Fibroblast of lung (primary cell): ENCODE results near the gene LHFPL5.

ENCODE experiments used
- CTCF ChIP-seq, 2 donors: IDR thresholded peaks in 1 of 2; conservative IDR thresholded peaks in 1 of 2; 1 replicate in 1 of 2; 2 replicates in 1 of 2; pipeline ENCODE4 v1.5.1; 2011 to 2012; ENCODE audit warnings: low read length in 2 of 2, control low read depth in 1 of 2, inconsistent platforms in 1 of 2, low read depth in 1 of 2, mild to moderate bottlenecking in 1 of 2
- EZH2 ChIP-seq: IDR thresholded peaks from 2 replicates; pipeline ENCODE4 v1.5.1; 2012; ENCODE audit warnings: low read length, control low read depth, mild to moderate bottlenecking; ENCODE audit errors: missing control alignments

DNA sequence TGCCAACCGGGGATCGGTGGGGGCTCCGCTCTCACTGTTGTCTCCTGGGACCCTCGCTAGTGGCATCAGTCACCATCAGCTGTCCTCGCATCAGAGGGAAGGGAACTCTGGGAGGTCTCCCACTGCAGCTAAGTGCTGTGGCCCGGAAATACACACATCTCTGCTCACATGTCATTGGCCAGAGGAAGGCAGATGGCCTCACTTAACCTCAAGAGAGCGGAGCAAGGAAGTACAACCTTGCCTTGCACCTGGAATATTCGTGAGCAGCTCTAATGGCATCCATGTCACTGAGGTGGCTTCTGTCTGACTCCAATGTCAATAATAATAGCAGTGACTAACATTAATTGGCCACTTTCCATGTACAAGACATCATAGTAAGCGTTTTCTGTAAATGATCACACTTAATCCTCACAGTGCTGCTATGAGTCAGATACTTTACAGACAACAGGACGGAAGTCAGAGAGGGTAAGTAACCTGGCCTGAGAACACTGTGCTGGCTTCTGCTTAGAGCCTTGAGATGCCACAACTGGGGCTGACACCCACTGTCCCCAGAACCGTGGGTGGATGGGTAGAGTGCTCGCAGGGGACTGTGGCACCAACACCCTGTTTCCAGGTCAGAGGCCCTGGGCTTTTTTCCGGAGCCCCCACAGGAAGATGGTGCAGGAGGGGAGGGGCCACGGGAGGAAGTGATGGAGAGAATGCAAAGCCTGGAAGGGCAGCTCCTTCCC lies 6.0 kb downstream of the LHFPL5 start:
- TF ChIP-seq CTCF (conservative IDR thresholded peaks at IDR 0.05 in 1 of 2, IDR thresholded peaks at IDR 0.05 in 1 of 2; ENCODE audit: low read depth in 1 of 2, low read length in 2 of 2) (no peak), EZH2 (no peak)
